Testis (tissue), 2 donors: ENCODE measurements around the gene PTPN13.

Experiments
- POLR2A ChIP-seq: fragments of 450-650 bp; IDR thresholded peaks from one replicate; pipeline ENCODE4 v1.6.1; 2017; ENCODE audit warnings: antibody characterized with exemption, mild to moderate bottlenecking, moderate library complexity
- TF ChIP-seq, protein P1 (sequence below), 3 experiments: fragments of 450-650 bp in 2 of 3; fragments of 200-600 bp in 1 of 3; sonication (generic) in 1 of 3; IDR thresholded peaks; one replicate each; pipeline ENCODE4 v1.5.1; 2016 to 2019; ENCODE audit warnings: antibody characterized with exemption in 3 of 3, mild to moderate bottlenecking in 2 of 3, moderate library complexity in 1 of 3

DNA sequence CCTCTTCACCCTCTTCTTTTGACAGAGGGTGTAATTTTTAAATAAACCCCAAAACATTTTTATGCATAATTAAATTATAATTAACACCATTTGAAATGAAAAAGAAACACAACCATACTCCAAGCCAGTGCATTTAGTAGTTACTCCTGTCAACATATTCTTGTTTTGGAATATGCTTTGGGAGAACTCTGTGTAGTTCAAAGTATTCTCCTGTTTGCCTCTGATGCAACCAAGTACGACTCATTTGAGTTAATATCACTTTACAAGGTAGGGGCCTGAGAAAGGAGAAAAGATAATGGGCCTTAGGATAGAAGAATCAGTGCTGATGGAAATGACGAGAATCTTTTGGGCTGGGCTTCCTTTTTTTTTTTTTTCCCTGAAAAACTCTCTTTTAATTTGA is 2.7 kb downstream of the PTPN13 start:
- TF ChIP-seq, protein P1, sequence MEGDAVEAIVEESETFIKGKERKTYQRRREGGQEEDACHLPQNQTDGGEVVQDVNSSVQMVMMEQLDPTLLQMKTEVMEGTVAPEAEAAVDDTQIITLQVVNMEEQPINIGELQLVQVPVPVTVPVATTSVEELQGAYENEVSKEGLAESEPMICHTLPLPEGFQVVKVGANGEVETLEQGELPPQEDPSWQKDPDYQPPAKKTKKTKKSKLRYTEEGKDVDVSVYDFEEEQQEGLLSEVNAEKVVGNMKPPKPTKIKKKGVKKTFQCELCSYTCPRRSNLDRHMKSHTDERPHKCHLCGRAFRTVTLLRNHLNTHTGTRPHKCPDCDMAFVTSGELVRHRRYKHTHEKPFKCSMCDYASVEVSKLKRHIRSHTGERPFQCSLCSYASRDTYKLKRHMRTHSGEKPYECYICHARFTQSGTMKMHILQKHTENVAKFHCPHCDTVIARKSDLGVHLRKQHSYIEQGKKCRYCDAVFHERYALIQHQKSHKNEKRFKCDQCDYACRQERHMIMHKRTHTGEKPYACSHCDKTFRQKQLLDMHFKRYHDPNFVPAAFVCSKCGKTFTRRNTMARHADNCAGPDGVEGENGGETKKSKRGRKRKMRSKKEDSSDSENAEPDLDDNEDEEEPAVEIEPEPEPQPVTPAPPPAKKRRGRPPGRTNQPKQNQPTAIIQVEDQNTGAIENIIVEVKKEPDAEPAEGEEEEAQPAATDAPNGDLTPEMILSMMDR (IDR thresholded peaks at IDR 0.05) = no peak
- TF ChIP-seq POLR2A = no peak
